K562 (cell line): ENCODE measurements around the gene MAP3K2. TPM values are rescaled to one million over a fixed set of nuclear protein-coding genes. Genes with fewer than 3 reads are reported as not detected.

Experiments
- CBX5 ChIP-seq: IDR thresholded peaks from 2 replicates; pipeline ENCODE4 v1.6.1; 2014; ENCODE audit warnings: low read depth, borderline replicate concordance
- CEBPB ChIP-seq: fragments of 450-650 bp; IDR thresholded peaks from 2 replicates; pipeline ENCODE4 v1.6.1; 2016; ENCODE audit warnings: missing genetic modification characterization, missing compliant biosample characterization
- DACH1 ChIP-seq: fragments of 450-650 bp; IDR thresholded peaks from 2 replicates; pipeline ENCODE4 v1.6.1; 2018; ENCODE audit not compliant: partially characterized antibody
- DPF2 ChIP-seq: fragments of 450-650 bp; IDR thresholded peaks from 2 replicates; pipeline ENCODE4 v1.6.1; 2016
- EZH2 ChIP-seq: IDR thresholded peaks from 2 replicates; pipeline ENCODE4 v1.6.1; 2012; ENCODE audit warnings: low read depth, mild to moderate bottlenecking, inconsistent platforms, low read length, borderline replicate concordance
- HDAC6 ChIP-seq: IDR thresholded peaks from 2 replicates; pipeline ENCODE4 v1.6.1; 2012; ENCODE audit warnings: low read depth, mild to moderate bottlenecking, control low read depth, inconsistent platforms, low read length, moderate library complexity
- HLTF ChIP-seq: fragments of 450-650 bp; IDR thresholded peaks from 2 replicates; pipeline ENCODE4 v1.6.1; 2016
- KDM1A ChIP-seq, 2 experiments: fragments of 450-650 bp; IDR thresholded peaks; 2 replicates each; pipeline ENCODE4 v1.6.1; 2016; ENCODE audit warnings: mild to moderate bottlenecking in 2 of 2
- KDM4B ChIP-seq, 2 experiments: fragments of 450-650 bp in 1 of 2; sonication (generic) in 1 of 2; IDR thresholded peaks; 2 replicates each; pipeline ENCODE4 v1.6.1; 2016 to 2017; ENCODE audit warnings: borderline replicate concordance in 2 of 2, antibody characterized with exemption in 1 of 2, low read depth in 1 of 2, mild to moderate bottlenecking in 1 of 2
- MED1 ChIP-seq: sonication (generic); formaldehyde crosslinking; IDR thresholded peaks from 2 replicates; pipeline ENCODE4 v1.8.1; 2023; ENCODE audit warnings: missing genetic modification reagents, borderline replicate concordance
- NKRF ChIP-seq: fragments of 450-650 bp; IDR thresholded peaks from 2 replicates; pipeline ENCODE4 v1.6.1; 2016; ENCODE audit warnings: borderline replicate concordance
- POLR3G ChIP-seq: IDR thresholded peaks from 2 replicates; pipeline ENCODE4 v1.6.1; 2011; ENCODE audit not compliant: insufficient read length, insufficient replicate concordance; ENCODE audit errors: extremely low read depth
- RBM22 ChIP-seq: fragments of 200-400 bp; formaldehyde crosslinking; IDR thresholded peaks from 2 replicates; pipeline ENCODE4 v1.6.1; 2018; ENCODE audit warnings: low read length, low read depth; ENCODE audit not compliant: poor library complexity, severe bottlenecking
- STAG1 ChIP-seq: sonication (generic); formaldehyde crosslinking; IDR thresholded peaks from 2 replicates; pipeline ENCODE4 v1.5.0; 2020; ENCODE audit warnings: missing genetic modification reagents, borderline replicate concordance
- USF1 ChIP-seq: sonication (generic); formaldehyde crosslinking; IDR thresholded peaks from 2 replicates; pipeline ENCODE4 v1.9.0; 2022; ENCODE audit warnings: mild to moderate bottlenecking, missing genetic modification reagents
- XRCC4 ChIP-seq: IDR thresholded peaks from one replicate; pipeline ENCODE4 v1.6.1; 2011; ENCODE audit not compliant: insufficient read depth, insufficient read length; ENCODE audit errors: extremely low read depth
- ZBTB11 ChIP-seq, 3 experiments: fragments of 200-800 bp in 1 of 3; fragments of 250-450 bp in 1 of 3; fragments of 450-650 bp in 1 of 3; sonication (Bioruptor Pico) in 1 of 3; sonication (Bioruptor generic) in 1 of 3; formaldehyde crosslinking in 1 of 3; IDR thresholded peaks; 2 replicates each; pipeline versions ENCODE4 v1.6.1 to v1.8.0; 2016 to 2022; ENCODE audit warnings: mild to moderate bottlenecking in 2 of 3, missing genetic modification characterization in 2 of 3, missing compliant biosample characterization in 1 of 3, moderate library complexity in 1 of 3
- ZNF134 ChIP-seq: fragments of 250-450 bp; sonication (Bioruptor Pico); conservative IDR thresholded peaks from 2 replicates; pipeline ENCODE4 v1.4.0; 2020
- ZNF184 ChIP-seq: sonication (generic); formaldehyde crosslinking; IDR thresholded peaks from 2 replicates; pipeline ENCODE4 v1.5.0; 2020; ENCODE audit warnings: missing genetic modification reagents
- ZNF316 ChIP-seq: fragments of 450-650 bp; IDR thresholded peaks from 2 replicates; pipeline ENCODE4 v1.6.1; 2016
- ZNF436 ChIP-seq: fragments of 250-450, 450-650 bp; sonication (Bioruptor Pico); formaldehyde crosslinking; IDR thresholded peaks from 2 replicates; pipeline ENCODE4 v1.7.0; 2020; ENCODE audit warnings: mild to moderate bottlenecking
- ZNF561 ChIP-seq: fragments of 450-650 bp; formaldehyde crosslinking; conservative IDR thresholded peaks from 2 replicates; pipeline ENCODE4 v1.4.0; 2020; ENCODE audit warnings: mild to moderate bottlenecking, moderate library complexity
- ZNF717 ChIP-seq: fragments of 250-450 bp; sonication (Bioruptor Pico); IDR thresholded peaks from 2 replicates; pipeline ENCODE4 v1.5.0; 2021
- ZNF75A ChIP-seq: fragments of 450-650 bp; formaldehyde crosslinking; IDR thresholded peaks from 2 replicates; pipeline ENCODE4 v1.4.0; 2020; ENCODE audit warnings: mild to moderate bottlenecking
- ZNF778 ChIP-seq: fragments of 450-650 bp; formaldehyde crosslinking; IDR thresholded peaks from 2 replicates; pipeline ENCODE4 v1.4.0; 2020; ENCODE audit warnings: mild to moderate bottlenecking, moderate library complexity
- polyA plus RNA-seq, 8 experiments: library from polyadenylated mRNA; depleted of rRNA in 4 of 8; stranded (reverse) in 5 of 8; unstranded in 3 of 8; fragments of >200 nt; fragmentation: Nextera tagmentation in 2 of 8; fragmentation: Illumina TruSeq in 1 of 8; extraction: Ambion mirVana in 2 of 8; extraction: Trizol in 1 of 8; gene quantifications; 2 replicates each; pipeline versions ENCODE4 v1.2.1 to v1.2.3, GENCODE V29; 2011 to 2014; ENCODE audit warnings: inconsistent platforms in 1 of 8, missing spikeins in 1 of 8
- total RNA-seq, 7 experiments: library from RNA; depleted of rRNA in 6 of 7; stranded (reverse); fragments of >200 nt in 6 of 7; fragmentation: Illumina TruSeq in 2 of 7; extraction: Trizol in 2 of 7; gene quantifications; 2 replicates each; pipeline versions ENCODE4 v1.2.1 to v1.2.3, GENCODE V29; 2011 to 2021; ENCODE audit warnings: low replicate concordance in 1 of 7

Gene MAP3K2
- total and polyA plus RNA-seq, 9 of the 15 experiments (the other 6 are each of a cell fraction or from before 2014, with no cell fraction given) = 1.2 to 14.2 (median 5.7) TPM

- TF ChIP-seq USF1 (CRISPR knock-in tag) (no peak), DPF2 (peak; percentile 24; the same call in 1 of the 2 replicates), STAG1 (CRISPR knock-in tag) (no peak), ZNF316 (0 out of 2 replicates have a peak, but pooled peaks have one; percentile 16), ZNF778 (CRISPR knock-in tag) (no peak), ZNF184 (CRISPR knock-in tag) (no peak), EZH2 (no peak), HDAC6 (no peak), ZNF561 (no peak), NKRF (no peak; the same call in 1 of the 2 replicates), MED1 (no peak), CBX5 (no peak), CEBPB (tag) (no peak), ZNF717 (CRISPR knock-in tag) (no peak), POLR3G (no peak), KDM1A (IDR thresholded peaks at IDR 0.05) (peak; percentile 72 to 89), ZBTB11 (CRISPR knock-in tag; IDR thresholded peaks at IDR 0.05) (no peak), ZNF134 (CRISPR knock-in tag) (no peak), ZNF75A (CRISPR knock-in tag) (no peak), ZNF436 (CRISPR knock-in tag) (peak; percentile 94), XRCC4 (no peak), KDM4B (IDR thresholded peaks at IDR 0.05; ENCODE audit: borderline replicate concordance in 2 of 2, low read depth in 1 of 2) (no peak), RBM22 (no peak), HLTF (no peak), DACH1 (no peak)
Measured at GRCh38 chr2:127408004-127408806, 20.4 kb upstream of the MAP3K2 start (continued).
